Testis (tissue), 3 donors: ENCODE results near the gene KCNQ1. TPM values are rescaled to one million over a fixed set of nuclear protein-coding genes. Genes with fewer than 3 reads are reported as not detected.

Experiments used
- DNase-seq: peaks from one replicate; pipeline ENCODE4 v3.0.0-alpha.2; 2019
- H3K27ac ChIP-seq, 2 donors: fragments of 200-600 bp; sonication (generic); one replicate each; pipeline ENCODE4 v1.5.1; 2019
- H3K27me3 ChIP-seq: fragments of 200-600 bp; sonication (generic); one replicate; pipeline ENCODE4 v1.5.1; 2019
- H3K36me3 ChIP-seq: fragments of 200-600 bp; sonication (generic); one replicate; pipeline ENCODE4 v1.5.1; 2017; ENCODE audit warnings: low read depth; ENCODE audit errors: missing control alignments
- H3K4me1 ChIP-seq: fragments of 200-600 bp; sonication (generic); one replicate; pipeline ENCODE4 v1.5.1; 2019
- H3K4me3 ChIP-seq, 2 donors: fragments of 200-600 bp; sonication (generic); one replicate each; pipeline ENCODE4 v1.5.1; 2017 to 2019
- H3K9me3 ChIP-seq: fragments of 200-600 bp; sonication (generic); one replicate; pipeline ENCODE4 v1.5.1; 2017
- CTCF ChIP-seq, 3 experiments: fragments of 450-650 bp in 2 of 3; fragments of 200-600 bp in 1 of 3; sonication (generic) in 1 of 3; IDR thresholded peaks; one replicate each; pipeline ENCODE4 v1.5.1; 2016 to 2019; ENCODE audit warnings: antibody characterized with exemption in 3 of 3, mild to moderate bottlenecking in 2 of 3, moderate library complexity in 1 of 3
- POLR2A ChIP-seq: fragments of 450-650 bp; IDR thresholded peaks from one replicate; pipeline ENCODE4 v1.6.1; 2017; ENCODE audit warnings: antibody characterized with exemption, mild to moderate bottlenecking, moderate library complexity
- WGBS, 2 donors: methylation state at CpG; one replicate each; pipeline ENCODE4 v1.1.5; 2018; 5-methylcytosine and 5-hydroxymethylcytosine counted together
- intact Hi-C: fragments of 100-400 bp; cut with DNase I; formaldehyde crosslinking; loops from one replicate; pipeline ENCODE4 v1.15.1; 2023; ENCODE audit warnings: low total_unique reads
- polyA plus RNA-seq: library from polyadenylated mRNA; stranded (reverse); fragments of 350-450 nt; fragmentation: Illumina TruSeq; extraction: RNeasy Lipid Tissue Mini Kit (QIAGEN cat#74804); gene quantifications from one replicate; pipeline ENCODE4 v1.2.3, GENCODE V29; 2014; ENCODE audit warnings: low read depth, low replicate concordance; ENCODE audit not compliant: insufficient read depth
- total RNA-seq, 2 donors: library from RNA; depleted of rRNA; stranded (reverse); fragments of >200 nt; gene quantifications; one replicate each; pipeline ENCODE4 v1.2.3, GENCODE V29; 2016

Gene KCNQ1
- total and polyA plus RNA-seq, 3 donors from 2014 or later: 6.0 to 24.2 (median 12.8) TPM

GRCh38 chr11:2846470-2846869 lies 401.7 kb downstream of the KCNQ1 start:
- 92 to 93% methylated on average over 9 to 11 of the region's 11 CpGs for WGBS, 2 donors
- H3K27me3 ChIP-seq: no peaks in the 10 kb centered on the region
- intact Hi-C loops: no loop called here
- H3K27ac ChIP-seq: no peak overlapping the region
- H3K4me1 ChIP-seq: no peaks in the 10 kb centered on the region
- no peaks in the 10 kb centered on the region for H3K36me3 ChIP-seq
- no peaks in the 10 kb centered on the region for H3K9me3 ChIP-seq
- TF ChIP-seq POLR2A (no peak), CTCF (IDR thresholded peaks at IDR 0.05) (no peak)
- no peak for DNase-seq
- H3K4me3 ChIP-seq: no peak overlapping the region

- intact Hi-C loops: no loop called here
- 76 to 87% methylated on average over 6 to 21 of the region's 21 CpGs for WGBS, 2 donors
- Histone ChIP-seq H3K27ac (no peak overlapping the region), H3K9me3 (no peaks in the 10 kb centered on the region), H3K36me3 (no peaks in the 10 kb centered on the region), H3K4me1 (no peaks in the 10 kb centered on the region), H3K27me3 (no peaks in the 10 kb centered on the region), H3K4me3 (no peak overlapping the region)
- no peak for DNase-seq
- TF ChIP-seq POLR2A (no peak), CTCF (IDR thresholded peaks at IDR 0.05) (no peak)
Observed at GRCh38 chr11:2847561-2847960, 402.8 kb downstream of the KCNQ1 start.

GRCh38 chr11:2848497-2848896 lies 403.7 kb downstream of the KCNQ1 start:
- Histone ChIP-seq H3K36me3 (no peaks in the 10 kb centered on the region), H3K9me3 (no peaks in the 10 kb centered on the region), H3K4me1 (no peaks in the 10 kb centered on the region), H3K27me3 (no peaks in the 10 kb centered on the region), H3K27ac (no peak overlapping the region), H3K4me3 (no peak overlapping the region)
- 91 to 100% methylated on average over 3 to 9 of the region's 9 CpGs for WGBS, 2 donors
- TF ChIP-seq CTCF (IDR thresholded peaks at IDR 0.05): no peak
- no peak for TF ChIP-seq POLR2A
- intact Hi-C loops: no loop called here
- DNase-seq: no peak

GRCh38 chr11:2849994-2850770 lies 405.4 kb downstream of the KCNQ1 start:
- no peak for DNase-seq
- intact Hi-C loops: no loop called here
- Histone ChIP-seq H3K9me3 (no peaks in the 10 kb centered on the region), H3K36me3 (no peaks in the 10 kb centered on the region), H3K27ac (no peak overlapping the region), H3K27me3 (no peaks in the 10 kb centered on the region), H3K4me1 (no peaks in the 10 kb centered on the region), H3K4me3 (no peak overlapping the region)
- TF ChIP-seq CTCF (IDR thresholded peaks at IDR 0.05): no peak
- TF ChIP-seq POLR2A: no peak
- whole genome bisulfite sequencing, 2 donors: 89 to 96% methylated on average over 12 to 53 of the region's 53 CpGs

- Histone ChIP-seq H3K4me3 (no peak overlapping the region), H3K27ac (no peak overlapping the region), H3K4me1 (no peaks in the 10 kb centered on the region), H3K27me3 (no peaks in the 10 kb centered on the region), H3K36me3 (no peaks in the 10 kb centered on the region), H3K9me3 (no peaks in the 10 kb centered on the region)
- 90 to 96% methylated on average over 12 of the region's 12 CpGs for WGBS, 2 donors
- TF ChIP-seq CTCF (IDR thresholded peaks at IDR 0.05) (no peak), POLR2A (no peak)
- no peak for DNase-seq
- intact Hi-C loops: no loop called here
Observed at GRCh38 chr11:2853401-2853800, 408.6 kb downstream of the KCNQ1 start.
